Endothelial cell of umbilical vein (primary cell): ENCODE measurements around the gene EGF. TPM values are rescaled to one million over a fixed set of nuclear protein-coding genes. Genes with fewer than 3 reads are reported as not detected.

ENCODE experiments used
- BruUV-seq: library from RNA; stranded (reverse); fragments of 400-500 nt; replicated peaks from 2 replicates; lab custom pipeline; 2021; lab: Mats Ljungman, UMichigan
- CTCF ChIA-PET: fragments of 300-600, 350-600 bp; sonication (Branson Sonifier 250); formaldehyde crosslinking; loops from one replicate; lab custom pipeline; 2021; ENCODE audit warnings: antibody characterized with exemption, inconsistent platforms; lab: Charles Lee
- POLR2A ChIA-PET: fragments of 300-600, 350-600 bp; sonication (Branson Sonifier 250); formaldehyde crosslinking; loops from one replicate; lab custom pipeline; 2021; ENCODE audit warnings: antibody characterized with exemption, inconsistent platforms; lab: Charles Lee
- DNase-seq: peaks from one replicate; pipeline ENCODE4 v3.0.0-alpha.2; 2011; ENCODE audit warnings: low read depth, low spot score
- FAIRE-seq: peaks from 2 replicates; lab custom pipeline; 2011; peaks lifted over from hg19 to GRCh38; lab: Jason Lieb, UNC
- H2AFZ ChIP-seq: 2 replicates; pipeline ENCODE4 v1.6.0; 2012; ENCODE audit warnings: low read depth, low read length, control low read depth, inconsistent platforms
- H3K27ac ChIP-seq: 2 replicates; pipeline ENCODE4 v1.5.1; 2011; ENCODE audit warnings: low read depth, mild to moderate bottlenecking, control low read depth, low read length, moderate library complexity; ENCODE audit not compliant: insufficient read depth
- H3K27me3 ChIP-seq, 2 experiments: 2 replicates each; pipeline versions ENCODE4 v1.6.0 to v1.6.1; 2011; ENCODE audit warnings: low read length in 2 of 2, mixed read lengths in 1 of 2; ENCODE audit not compliant: control insufficient read depth in 2 of 2, insufficient read depth in 2 of 2
- H3K36me3 ChIP-seq, 2 experiments: 2 replicates in 1 of 2; 3 replicates in 1 of 2; pipeline ENCODE4 v1.5.1; 2011; ENCODE audit warnings: low read length in 2 of 2, mild to moderate bottlenecking in 1 of 2, moderate library complexity in 1 of 2; ENCODE audit not compliant: control insufficient read depth in 2 of 2, insufficient read depth in 2 of 2; ENCODE audit errors: extremely low read depth in 1 of 2
- H3K4me1 ChIP-seq: 3 replicates; pipeline ENCODE4 v1.5.1; 2011; ENCODE audit warnings: mild to moderate bottlenecking, low read length; ENCODE audit not compliant: control insufficient read depth, insufficient read depth; ENCODE audit errors: extremely low read depth
- H3K4me2 ChIP-seq: 2 replicates; pipeline ENCODE4 v1.6.1; 2011; ENCODE audit warnings: low read length, control low read depth, mixed read lengths; ENCODE audit not compliant: insufficient read depth
- H3K4me3 ChIP-seq, 3 experiments: fragments of 200-600 bp in 1 of 3; sonication (generic), shearing (Covaris generic) in 1 of 3; replicated peaks in 1 of 3; 2 replicates each; pipeline ENCODE4 v1.5.1; 2011 to 2016; ENCODE audit warnings: control low read depth in 3 of 3, low read length in 3 of 3, mild to moderate bottlenecking in 2 of 3, inconsistent platforms in 1 of 3, low read depth in 1 of 3, moderate library complexity in 1 of 3; ENCODE audit not compliant: insufficient read depth in 1 of 3
- H3K79me2 ChIP-seq: 2 replicates; pipeline ENCODE4 v1.6.0; 2012; ENCODE audit warnings: low read length, inconsistent platforms; ENCODE audit not compliant: control insufficient read depth, insufficient read depth
- H3K9ac ChIP-seq: replicated peaks from 2 replicates; pipeline ENCODE3; 2011; ENCODE audit warnings: low read length, control low read depth; ENCODE audit not compliant: insufficient read depth; ENCODE audit errors: extremely low read depth
- H3K9me1 ChIP-seq: replicated peaks from 3 replicates; pipeline ENCODE4 v1.6.0; 2011; ENCODE audit warnings: mild to moderate bottlenecking, low read length; ENCODE audit not compliant: control insufficient read depth, insufficient read depth; ENCODE audit errors: extremely low read depth
- H3K9me3 ChIP-seq: replicated peaks from 2 replicates; pipeline ENCODE4 v1.5.1; 2012; ENCODE audit warnings: low read length, inconsistent platforms; ENCODE audit not compliant: control insufficient read depth, insufficient read depth
- H4K20me1 ChIP-seq: replicated peaks from 2 replicates; pipeline ENCODE3; 2011; ENCODE audit warnings: mild to moderate bottlenecking, low read length; ENCODE audit not compliant: control insufficient read depth, insufficient read depth; ENCODE audit errors: extremely low read depth
- CTCF ChIP-seq, 2 donors: IDR thresholded peaks; 1 replicate in 1 of 2; 2 replicates in 1 of 2; pipeline ENCODE4 v1.5.1; 2011; ENCODE audit warnings: low read length in 2 of 2, mild to moderate bottlenecking in 2 of 2, moderate library complexity in 2 of 2, control low read depth in 1 of 2, inconsistent platforms in 1 of 2, low read depth in 1 of 2; ENCODE audit not compliant: insufficient read depth in 1 of 2; ENCODE audit errors: extremely low read depth in 1 of 2
- EZH2 ChIP-seq: IDR thresholded peaks from 2 replicates; pipeline ENCODE4 v1.6.1; 2012; ENCODE audit warnings: borderline replicate concordance, low read depth, mild to moderate bottlenecking, moderate library complexity, low read length, inconsistent platforms; ENCODE audit not compliant: severe bottlenecking
- FOS ChIP-seq: IDR thresholded peaks from 2 replicates; pipeline ENCODE4 v1.6.1; 2011; ENCODE audit warnings: mild to moderate bottlenecking, low read length, moderate library complexity, borderline replicate concordance; ENCODE audit not compliant: insufficient read depth
- GATA2 ChIP-seq: IDR thresholded peaks from 2 replicates; pipeline ENCODE4 v1.7.0; 2011; ENCODE audit warnings: low read depth, mild to moderate bottlenecking, moderate library complexity, mixed read lengths, low read length; ENCODE audit not compliant: insufficient read length, insufficient read depth
- JUN ChIP-seq: IDR thresholded peaks from 2 replicates; pipeline ENCODE4 v1.6.1; 2011; ENCODE audit warnings: borderline replicate concordance, low read depth; ENCODE audit not compliant: insufficient read length, insufficient read depth
- MAX ChIP-seq: IDR thresholded peaks from 2 replicates; pipeline ENCODE4 v1.6.1; 2011; ENCODE audit not compliant: insufficient read depth, insufficient read length
- MYC ChIP-seq: IDR thresholded peaks from one replicate; pipeline ENCODE4 v1.6.1; 2011; ENCODE audit warnings: mild to moderate bottlenecking, low read depth, low read length
- POLR2A ChIP-seq: IDR thresholded peaks from 2 replicates; pipeline ENCODE4 v1.6.1; 2012; ENCODE audit warnings: low read depth, mild to moderate bottlenecking, control low read depth, low read length
- POLR2AphosphoS5 ChIP-seq: IDR thresholded peaks from 2 replicates; pipeline ENCODE4 v1.6.1; 2012; ENCODE audit warnings: low read depth, mild to moderate bottlenecking, control low read depth, low read length, moderate library complexity; ENCODE audit not compliant: insufficient read depth
- dilution Hi-C: fragments of 300-500 bp; cut with MboI; formaldehyde crosslinking; loops from one replicate; pipeline ENCODE4 v1.15.0; 2019; ENCODE audit warnings: low sequenced_read_pairs; ENCODE audit not compliant: extremely low pct_ligation_motif_present
- intact Hi-C: fragments of 100-400 bp; cut with micrococcal nuclease; formaldehyde crosslinking; loops from one replicate; pipeline ENCODE4 v1.10.0; 2022
- polyA plus RNA-seq, 4 experiments: library from polyadenylated mRNA; depleted of rRNA in 3 of 4; stranded (reverse) in 3 of 4; unstranded in 1 of 4; fragments of >200 nt; gene quantifications; 2 replicates each; pipeline versions ENCODE4 v1.2.1 to v1.2.3, GENCODE V29; 2011 to 2012; ENCODE audit warnings: missing spikeins in 1 of 4
- total RNA-seq: library from RNA; stranded (reverse); gene quantifications from 2 replicates; pipeline ENCODE4 v1.2.3, GENCODE V29; 2021

The EGF gene
- total and polyA plus RNA-seq, 2 donors (not counting 3 experiments of a cell fraction or from before 2014, with no cell fraction given) = not detected

- DNase-seq = no peak
- no peaks in the 10 kb centered on the region for H3K36me3 ChIP-seq
- no peaks in the 10 kb centered on the region for H3K9me1 ChIP-seq
- no TSS peak for BruUV-seq
- H2AFZ ChIP-seq = no peak overlapping the region
- ChIA-PET CTCF (interaction anchor here (19.1 kb wide), 1 partner anchor 520 kb away, joined by 527 read pairs; no protein-coding TSS in a partner anchor), POLR2A (no interaction called here)
- no peak overlapping the region for H3K4me2 ChIP-seq
- intact Hi-C loops (no loop called here), dilution Hi-C loops (no loop called here)
- no peaks in the 10 kb centered on the region for H4K20me1 ChIP-seq
- no peak for TF ChIP-seq POLR2AphosphoS5
- TF ChIP-seq MYC = no peak
- TF ChIP-seq CTCF (IDR thresholded peaks at IDR 0.05; ENCODE audit: extremely low read depth in 1 of 2, insufficient read depth in 1 of 2, low read depth in 1 of 2, low read length in 2 of 2) = no peak
- no peak for TF ChIP-seq MAX
- no peak for TF ChIP-seq POLR2A
- TF ChIP-seq FOS = no peak
- TF ChIP-seq EZH2 = no peak
- TF ChIP-seq GATA2 = no peak
- no peak for TF ChIP-seq JUN
- no peaks in the 10 kb centered on the region for H3K4me1 ChIP-seq
- H3K4me3 ChIP-seq = no peak overlapping the region
- H3K27ac ChIP-seq = no peak overlapping the region
- no peaks in the 10 kb centered on the region for H3K79me2 ChIP-seq
- no peak for FAIRE-seq
- H3K9ac ChIP-seq = no peak overlapping the region
- no peaks in the 10 kb centered on the region for H3K9me3 ChIP-seq
- peaks cover 10 to 14% of the 10 kb centered on the region in 2 experiments for H3K27me3 ChIP-seq
Observed at GRCh38 chr4:109993116-109993515, 80.4 kb downstream of the EGF start.
